ENCODE data around the gene IQCN.

Gene IQCN

GRCh38 chr19:18306888-18307260, 32.6 kb upstream of the IQCN start:
- no peak for DNase-seq (ENCODE audit: low spot score)

- DNase-seq (ENCODE audit: low spot score): no peak
Measured at GRCh38 chr19:18306209-18306887, 32.1 kb upstream of the IQCN start.

GRCh38 chr19:18304458-18305310, 30.4 kb upstream of the IQCN start:
- peak; percentile 72 for DNase-seq (ENCODE audit: low spot score)

- no peak for DNase-seq (ENCODE audit: low spot score)
Measured at GRCh38 chr19:18304208-18304457, 29.9 kb upstream of the IQCN start.

- DNase-seq (ENCODE audit: low spot score): no peak
Measured at GRCh38 chr19:18301718-18302111, 27.5 kb upstream of the IQCN start.

- DNase-seq (ENCODE audit: low spot score): no peak
Measured at GRCh38 chr19:18300930-18301717, 26.9 kb upstream of the IQCN start.

- DNase-seq (ENCODE audit: low spot score): no peak
Measured at GRCh38 chr19:18299654-18300053, 25.4 kb upstream of the IQCN start.

GRCh38 chr19:18298601-18299000, 24.3 kb upstream of the IQCN start:
- DNase-seq (ENCODE audit: low spot score): no peak

GRCh38 chr19:18297308-18297707, 23.1 kb upstream of the IQCN start:
- peak; percentile 42 for DNase-seq (ENCODE audit: low spot score)

- no peak for DNase-seq (ENCODE audit: low spot score)
Measured at GRCh38 chr19:18295034-18295451, 20.8 kb upstream of the IQCN start.

- DNase-seq (ENCODE audit: low spot score): peak; percentile 61
Measured at GRCh38 chr19:18294467-18294864, 20.2 kb upstream of the IQCN start.

GRCh38 chr19:18293642-18294466, 19.6 kb upstream of the IQCN start:
- DNase-seq (ENCODE audit: low spot score): peak; percentile 37

GRCh38 chr19:18292810-18293641, 18.8 kb upstream of the IQCN start:
- peak; percentile 86 for DNase-seq (ENCODE audit: low spot score)

GRCh38 chr19:18292462-18292809, 18.2 kb upstream of the IQCN start:
- peak; percentile 53 for DNase-seq (ENCODE audit: low spot score)

- peak; percentile 80 for DNase-seq (ENCODE audit: low spot score)
Measured at GRCh38 chr19:18291590-18292461, 17.6 kb upstream of the IQCN start.

- DNase-seq (ENCODE audit: low spot score): no peak
Measured at GRCh38 chr19:18291019-18291524, 16.8 kb upstream of the IQCN start.

- no peak for DNase-seq (ENCODE audit: low spot score)
Measured at GRCh38 chr19:18290302-18291018, 16.2 kb upstream of the IQCN start.

- DNase-seq (ENCODE audit: low spot score): no peak
Measured at GRCh38 chr19:18289471-18290301, 15.4 kb upstream of the IQCN start.
